ENCODE data around the gene ACAD8.

GRCh38 chr11:134267966-134268365, 14.6 kb downstream of the ACAD8 start:
- TF ChIP-seq CTCF (IDR thresholded peaks at IDR 0.05) = no peak
- no peak for TF ChIP-seq POLR2A (IDR thresholded peaks at IDR 0.05)

Measured in right lobe of liver (tissue), 4 donors.